Fibroblast of skin of abdomen (primary cell): ENCODE results near the gene SLBP.
"Not testable (repeated sequence)": the region's sequence is repeated elsewhere in the genome, so short reads cannot be mapped to it uniquely, and the experiment has no call there.

Experiments
- DNase-seq: peaks from one replicate; pipeline ENCODE4 v3.0.0-alpha.2; 2013

Gene SLBP

DNA sequence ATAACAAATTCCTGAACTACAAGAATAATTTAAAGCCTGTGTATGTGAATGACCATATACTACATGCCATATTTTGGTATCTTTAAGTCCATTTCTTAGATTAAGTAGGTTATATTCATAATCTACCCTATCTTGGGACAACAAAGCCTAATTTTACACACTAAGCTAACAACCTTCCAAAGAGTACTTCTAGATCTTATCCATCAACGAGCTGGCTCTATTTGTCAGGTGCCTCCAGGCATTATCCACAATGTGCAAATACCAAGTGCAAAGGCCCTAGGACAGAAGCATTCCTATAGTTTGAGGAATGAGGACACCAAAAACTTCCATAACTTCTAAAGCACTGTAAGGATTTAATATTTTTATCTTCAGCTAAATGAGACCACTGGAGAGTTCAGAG, 3.5 kb downstream of the SLBP start:
- DNase-seq, result no peak

DNA sequence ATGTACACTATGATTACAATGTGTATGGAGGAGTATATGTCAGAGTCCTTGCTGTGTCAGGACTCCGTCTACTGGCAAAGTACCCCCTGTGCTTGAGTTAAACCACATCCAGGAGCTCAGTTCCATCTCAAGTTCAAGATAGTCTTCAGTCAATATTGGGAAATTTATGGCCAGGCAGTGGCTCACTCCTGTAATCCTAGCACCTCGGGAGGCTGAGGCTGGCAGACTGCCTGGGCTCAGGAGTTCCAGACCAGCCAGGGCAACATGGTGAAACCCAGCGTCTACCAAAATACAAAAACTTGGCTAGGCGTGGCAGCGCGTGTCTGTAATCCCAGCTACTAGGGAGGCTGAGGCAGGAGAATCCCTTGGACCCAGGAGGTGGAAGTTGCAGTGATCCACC, 5.8 kb downstream of the SLBP start:
- DNase-seq, result no peak

DNA sequence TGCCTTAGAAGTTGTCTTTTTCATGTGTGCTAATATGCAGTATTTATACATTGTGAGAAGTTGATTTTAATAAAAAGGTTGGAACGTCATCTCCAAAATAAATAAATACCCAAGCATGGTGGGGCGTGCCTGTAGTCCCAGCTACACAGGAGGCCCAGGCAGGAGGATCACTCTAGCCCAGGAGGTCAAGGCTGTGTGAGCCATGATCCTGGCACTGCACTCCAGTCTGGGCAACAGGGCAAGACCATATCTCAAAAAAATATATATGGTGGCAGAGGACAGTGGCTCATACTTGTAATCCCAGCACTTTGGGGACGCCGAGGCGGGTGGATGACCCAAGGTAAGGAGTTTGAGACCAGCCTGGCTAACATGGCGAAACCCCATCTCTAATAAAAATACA, 6.4 kb downstream of the SLBP start:
- DNase-seq, result no peak

DNA sequence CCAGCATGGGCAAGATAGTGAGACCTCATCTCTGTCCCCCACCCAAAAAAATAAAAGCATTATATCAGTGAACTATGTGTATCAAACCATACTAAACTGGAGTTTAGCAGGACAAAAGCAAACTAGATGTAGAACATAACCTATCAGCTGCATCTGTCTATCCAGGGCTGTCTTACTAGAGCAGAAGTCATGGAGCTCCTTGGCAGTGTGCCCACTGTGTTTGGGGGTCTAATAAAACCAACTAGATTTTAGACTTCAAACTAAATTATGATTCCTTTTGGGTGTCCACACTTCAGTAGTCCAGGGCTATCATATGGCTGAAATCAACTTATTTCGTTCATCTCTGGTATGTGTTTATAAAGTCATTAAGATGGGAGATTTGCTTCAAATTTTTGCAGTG, 8.3 kb downstream of the SLBP start:
- no peak for DNase-seq

DNA sequence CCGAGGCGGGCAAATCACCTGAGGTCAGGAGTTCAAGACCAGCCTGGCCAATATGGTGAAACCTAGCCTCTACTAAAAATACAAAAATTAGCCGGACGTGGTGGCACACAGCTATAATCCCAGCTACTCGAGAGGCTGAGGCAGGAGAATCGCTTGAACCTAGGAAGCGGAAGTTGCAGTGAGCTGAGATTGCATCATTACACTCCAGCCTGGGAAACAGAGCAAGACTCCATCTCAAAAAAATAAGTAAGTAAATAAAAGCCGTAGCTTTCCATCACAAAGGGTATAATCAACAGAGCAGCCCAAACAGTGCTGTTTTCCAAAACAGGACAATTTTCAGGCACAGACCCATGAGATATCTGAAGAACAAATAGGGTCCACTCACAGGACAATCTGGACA, 10.4 kb downstream of the SLBP start:
- not testable (repeated sequence) for DNase-seq

DNA sequence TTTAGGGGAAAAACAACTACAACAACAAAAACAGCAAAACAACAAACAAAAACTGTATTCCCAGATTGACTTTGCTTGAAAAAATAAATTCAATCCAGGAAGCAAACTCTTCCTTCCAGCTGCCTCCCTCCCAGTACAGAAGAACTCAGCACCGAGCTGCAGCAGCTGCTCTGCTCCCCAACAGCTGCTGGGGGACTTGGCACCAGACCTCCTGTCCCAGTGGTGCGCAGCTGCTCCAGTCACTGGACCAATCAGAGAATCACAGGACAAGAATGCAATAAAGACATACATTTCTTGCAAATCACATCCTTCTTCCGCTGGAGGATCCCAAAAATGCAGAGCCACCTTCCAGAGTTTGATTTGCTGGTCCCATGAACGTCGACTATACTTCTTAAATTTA, 16.2 kb downstream of the SLBP start:
- no peak for DNase-seq

DNA sequence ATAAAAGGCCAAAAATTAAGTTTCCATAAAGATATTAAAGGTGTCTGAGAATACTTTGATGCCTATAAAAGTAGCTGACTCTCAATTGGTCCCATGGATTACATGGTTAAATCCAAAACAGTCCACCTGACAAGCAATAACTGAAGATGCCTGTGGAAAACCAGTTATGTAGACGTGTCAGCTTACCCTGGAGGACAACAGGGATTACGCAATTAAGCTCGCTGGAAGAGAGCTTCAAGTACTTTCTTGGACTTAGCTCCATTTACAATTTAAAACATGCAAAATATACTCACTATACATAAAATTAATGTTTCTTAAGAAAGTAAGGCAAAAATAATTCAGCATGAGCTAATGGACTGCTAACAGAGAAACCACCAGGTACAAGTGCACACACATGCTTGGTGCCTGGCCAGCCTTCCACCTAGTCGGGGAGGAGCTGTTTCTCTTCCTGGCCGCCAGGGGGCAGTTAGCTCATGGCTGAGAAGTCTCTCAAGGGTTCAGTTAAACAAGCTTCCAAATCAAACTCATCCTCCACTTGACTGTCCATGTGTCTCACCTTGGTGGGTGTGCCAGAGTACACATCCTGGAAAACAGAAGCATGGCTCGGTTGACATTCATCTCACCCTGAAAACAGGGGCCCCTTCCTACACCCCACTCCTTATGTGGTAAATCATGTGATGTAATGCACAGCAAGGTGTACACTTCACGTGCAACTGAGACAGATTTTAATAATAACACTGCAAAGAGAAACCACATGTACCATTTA, 18.8 kb downstream of the SLBP start:
- DNase-seq, result peak; percentile 70

DNA sequence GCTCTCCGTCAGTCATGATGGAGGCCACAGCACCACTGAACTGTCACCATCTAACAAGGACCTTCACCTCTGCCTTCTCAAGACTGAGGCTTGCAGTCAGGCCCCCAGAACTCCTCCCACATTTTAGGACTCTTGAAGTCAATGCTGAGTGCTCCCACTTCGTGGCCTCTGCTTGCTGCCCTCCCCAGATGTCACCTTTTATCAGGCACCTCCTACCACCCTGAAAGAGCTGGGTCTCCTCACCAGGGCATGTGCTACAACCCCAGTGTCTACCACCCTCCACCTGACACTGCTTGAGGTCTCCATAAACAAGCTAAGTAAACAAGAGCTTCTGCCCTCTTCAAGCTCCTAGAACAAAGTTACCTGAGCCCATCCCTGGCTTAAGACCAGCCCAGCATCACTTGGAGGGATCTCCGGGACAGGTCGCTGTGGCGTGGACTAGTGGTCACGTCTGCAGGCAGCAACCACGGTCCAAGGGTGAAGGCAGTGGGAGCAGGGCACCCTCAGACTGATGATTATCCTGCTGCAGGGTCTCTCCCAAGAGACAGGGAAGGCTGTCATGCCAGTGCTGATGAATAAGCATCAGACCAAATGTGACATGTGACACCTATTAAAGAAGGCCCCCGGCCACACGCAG, 20.3 kb downstream of the SLBP start:
- DNase-seq, result no peak

DNA sequence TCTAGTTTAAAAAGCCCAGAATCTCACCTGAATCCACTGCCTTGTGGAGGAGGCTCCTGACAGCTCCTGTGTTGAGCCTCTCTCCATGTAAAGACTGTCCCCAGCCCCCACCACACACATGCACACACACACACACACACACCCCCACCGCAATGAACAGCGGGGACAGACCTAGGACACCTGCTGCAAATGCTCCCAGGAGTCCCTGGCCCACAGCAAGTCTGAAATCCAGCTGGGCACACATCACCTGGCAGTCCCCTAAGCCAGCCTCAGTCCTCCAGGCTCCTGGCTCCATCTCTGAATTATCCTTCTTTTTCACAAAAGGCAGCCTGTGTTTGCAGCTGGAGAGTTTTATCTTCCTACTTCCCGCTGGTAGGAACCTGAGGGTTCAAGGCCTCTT, 21.4 kb downstream of the SLBP start:
- no peak for DNase-seq

DNA sequence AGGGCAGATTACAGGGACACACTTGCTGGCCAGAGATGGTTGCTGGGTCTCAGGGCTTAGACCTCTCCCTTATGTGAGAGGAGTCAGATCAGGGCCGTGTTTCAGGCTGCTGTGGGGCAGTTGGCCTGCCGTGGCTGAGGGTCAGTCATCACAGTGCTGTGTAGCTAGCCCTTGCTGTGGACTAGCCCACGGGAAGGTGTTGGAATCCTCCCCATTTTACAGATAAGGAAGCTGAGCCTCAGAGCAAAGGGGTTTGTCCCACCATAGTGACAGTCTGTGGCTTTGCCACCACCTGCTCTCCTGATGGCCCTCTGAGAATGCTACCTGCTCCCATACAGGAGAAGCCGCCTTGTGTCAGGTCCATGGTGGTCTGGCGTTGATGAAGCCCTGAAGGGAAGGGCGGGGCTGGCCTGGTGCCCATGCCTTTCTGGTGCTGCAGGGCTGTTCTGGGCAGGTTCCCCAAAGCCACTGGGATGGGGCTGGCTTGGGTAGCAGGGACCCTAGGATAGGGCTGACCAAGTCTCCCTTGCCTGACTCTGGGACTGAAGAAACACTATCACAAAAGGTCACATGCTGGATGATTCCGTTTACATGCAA, 25.6 kb downstream of the SLBP start:
- no peak for DNase-seq

DNA sequence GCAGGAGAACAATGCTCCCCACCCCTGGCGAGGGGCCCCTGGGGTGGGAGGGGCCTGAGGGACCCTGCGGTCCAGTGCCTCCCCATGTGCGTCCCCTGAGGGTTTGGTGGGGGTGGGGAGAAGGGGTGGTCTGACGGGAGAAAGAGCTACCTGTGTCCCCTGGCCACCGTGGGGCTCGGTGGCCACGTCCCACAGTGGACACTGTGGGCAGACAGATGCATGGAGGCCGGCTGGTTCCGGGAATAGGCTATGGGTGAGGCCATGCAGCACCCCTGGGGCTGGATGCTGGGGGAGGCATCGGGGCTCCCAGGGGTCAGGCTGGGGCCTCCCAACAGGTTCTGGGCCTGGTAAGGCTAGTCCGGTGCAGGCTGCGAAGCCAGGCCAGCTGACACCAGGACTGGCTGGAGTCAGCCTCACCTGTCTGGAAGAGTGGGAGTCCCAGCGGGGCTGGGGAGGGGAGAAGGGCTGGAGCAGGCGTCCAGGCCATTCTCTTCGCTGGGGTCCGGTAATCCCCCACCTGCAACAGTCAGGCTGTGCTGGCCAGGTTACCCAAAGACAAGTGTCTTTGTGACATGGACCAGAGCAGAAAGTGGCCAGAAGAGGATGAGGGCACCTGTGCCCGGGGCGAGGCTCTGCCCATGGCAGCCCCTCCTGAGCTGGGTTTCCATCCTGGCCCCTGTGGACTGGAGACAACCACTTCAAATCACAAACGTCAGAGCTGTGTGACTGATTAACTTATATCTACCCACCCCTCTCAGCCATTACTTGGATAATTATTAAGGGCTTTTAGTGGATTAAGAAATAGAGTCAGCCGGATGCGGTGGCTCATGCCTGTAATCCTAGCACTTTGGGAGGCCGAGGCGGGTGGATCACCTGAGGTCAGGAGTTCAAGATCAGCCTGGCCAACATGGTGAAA, 26.6 kb downstream of the SLBP start:
- DNase-seq, result no peak

DNA sequence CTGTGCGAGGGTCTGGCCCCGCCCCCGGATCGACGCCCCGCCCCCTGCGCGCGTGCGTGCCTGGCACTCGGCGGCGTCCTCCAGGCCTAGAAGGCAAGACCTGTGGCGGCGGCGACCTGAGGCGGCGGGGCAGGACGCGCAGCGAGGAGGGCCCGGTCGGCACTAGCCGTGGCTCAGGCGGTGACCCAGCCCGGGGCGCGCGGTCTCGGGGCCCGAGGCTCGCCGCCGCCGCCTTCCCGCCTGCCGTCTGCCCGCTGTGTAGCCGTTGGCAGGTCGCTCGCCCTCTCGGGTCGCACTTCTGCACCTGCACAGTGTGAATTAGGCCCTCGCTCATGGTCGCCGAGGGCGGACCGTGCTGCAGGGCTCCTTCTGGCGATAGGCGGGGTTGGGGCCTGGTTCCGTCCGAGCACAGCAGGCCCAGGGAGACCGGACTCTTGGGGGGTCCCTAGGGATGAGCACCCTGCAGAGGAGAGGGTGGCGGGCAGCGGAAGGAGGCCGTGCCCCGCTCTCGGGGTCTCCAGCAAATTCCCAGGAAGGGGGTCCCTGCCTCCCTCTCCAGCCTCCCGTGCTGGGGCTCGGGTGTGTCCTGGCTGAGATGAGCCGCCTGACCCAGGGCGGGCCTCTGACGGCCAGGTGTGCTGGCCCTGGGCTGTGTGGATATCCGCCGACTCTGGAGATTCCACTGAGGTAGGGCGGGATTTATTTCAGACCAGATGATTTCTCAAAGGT, 27.4 kb downstream of the SLBP start:
- no peak for DNase-seq

DNA sequence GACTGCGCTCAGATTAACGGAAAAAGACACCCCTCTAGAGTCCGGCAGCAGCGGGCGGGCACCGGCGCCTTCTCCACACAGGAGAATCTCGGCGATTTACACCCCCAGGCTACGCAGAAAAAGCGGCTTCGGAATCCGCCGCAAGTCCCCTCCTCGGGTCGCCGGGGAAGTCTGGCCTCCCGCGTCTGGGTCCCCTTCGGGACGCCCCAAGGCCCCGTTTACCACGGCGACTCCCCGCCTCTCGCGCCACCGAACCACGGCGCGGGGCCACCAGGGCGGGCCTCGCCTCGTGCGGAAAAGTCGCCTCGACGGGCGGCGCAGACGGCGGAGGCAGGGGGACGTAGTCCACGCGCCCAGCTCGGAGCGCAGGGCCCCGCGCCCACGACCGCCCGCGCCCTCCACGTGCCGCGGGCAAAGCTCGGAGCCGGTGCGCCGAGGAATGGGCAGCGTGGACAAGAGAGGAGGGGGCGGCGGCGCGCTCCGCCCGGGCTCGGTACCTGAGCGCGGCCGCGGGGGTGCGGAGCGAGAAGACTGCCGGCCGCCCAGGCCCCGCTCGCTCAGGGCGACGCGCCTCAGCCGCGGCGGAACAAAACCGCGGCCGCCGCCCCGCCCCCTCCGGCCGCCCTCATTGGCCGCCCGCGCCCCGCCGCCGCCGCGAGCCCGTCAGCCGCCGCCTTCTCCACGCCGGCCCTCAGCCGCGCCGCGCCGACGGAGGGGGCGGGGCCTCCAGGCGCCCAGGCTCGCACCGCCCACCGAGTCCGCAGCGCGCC, 28.2 kb downstream of the SLBP start, which contains the start of gene FAM53A:
TSS of gene FAM53A (minus strand) at position 578 of the 770 bp plus-strand sequence. CDS start 15,572 bp downstream, outside the sequence.
- peak; percentile 90 for DNase-seq

DNA sequence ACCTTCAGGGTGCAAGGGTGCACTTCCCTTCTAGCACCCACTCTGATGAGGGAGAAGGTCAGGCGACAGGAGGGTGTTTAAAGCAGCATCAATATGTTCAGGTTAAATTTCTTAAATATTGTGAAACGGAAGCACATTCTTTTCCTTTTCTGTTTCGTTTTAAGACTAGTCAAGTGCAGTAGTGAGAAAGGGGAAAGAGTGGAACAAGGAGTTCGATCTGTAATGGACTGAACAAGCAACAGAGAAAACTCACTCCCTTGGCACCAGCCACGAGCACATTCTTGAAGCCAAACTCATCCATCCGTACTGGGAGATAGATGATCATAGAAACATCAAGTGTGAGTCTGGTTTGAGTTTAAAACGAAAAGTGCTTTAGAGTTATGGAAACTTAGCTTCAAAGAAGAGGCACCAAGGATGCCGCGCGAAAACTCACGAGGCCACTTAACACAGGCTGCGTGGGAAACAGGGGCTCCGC, 28.8 kb downstream of the SLBP start:
- DNase-seq, result peak; percentile 88

DNA sequence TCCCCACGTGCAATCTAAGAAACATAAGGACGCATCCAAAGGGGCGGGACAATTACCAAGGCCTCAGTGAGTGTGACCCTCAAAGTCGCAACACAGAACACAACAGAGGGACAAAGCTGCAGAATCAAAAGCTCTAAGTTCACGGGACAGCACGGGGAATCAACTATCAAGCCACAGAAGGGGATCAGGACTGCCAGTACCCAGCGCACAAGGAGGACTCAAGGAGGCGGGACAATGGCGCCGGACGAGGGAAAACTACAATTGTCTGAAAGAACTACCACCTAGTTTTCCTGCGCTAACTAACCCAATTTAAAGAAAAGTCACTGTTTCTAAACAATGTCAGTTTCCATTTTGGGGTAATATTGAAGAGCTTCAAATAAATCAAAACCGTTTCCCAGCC, 29.3 kb downstream of the SLBP start:
- DNase-seq, result no peak

DNA sequence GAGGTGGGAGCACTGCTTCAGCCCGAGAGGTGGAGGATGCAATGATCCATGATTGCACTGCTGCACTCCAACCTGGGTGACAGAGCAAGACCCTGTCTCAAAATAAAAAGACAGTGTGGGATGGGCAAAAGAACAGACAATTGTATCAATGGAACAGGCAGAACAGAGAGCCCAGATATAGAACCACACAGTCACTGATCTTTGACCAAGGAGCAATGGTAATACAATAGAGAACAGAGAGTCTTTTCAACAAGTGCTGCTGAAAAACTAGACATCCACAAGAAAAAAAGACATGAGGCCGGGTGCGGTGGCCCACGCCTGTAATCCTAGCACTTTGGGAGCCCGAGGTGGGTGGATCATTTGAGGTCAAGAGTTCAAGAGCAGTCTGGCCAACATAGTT, 33.9 kb downstream of the SLBP start:
- DNase-seq, result no peak

DNA sequence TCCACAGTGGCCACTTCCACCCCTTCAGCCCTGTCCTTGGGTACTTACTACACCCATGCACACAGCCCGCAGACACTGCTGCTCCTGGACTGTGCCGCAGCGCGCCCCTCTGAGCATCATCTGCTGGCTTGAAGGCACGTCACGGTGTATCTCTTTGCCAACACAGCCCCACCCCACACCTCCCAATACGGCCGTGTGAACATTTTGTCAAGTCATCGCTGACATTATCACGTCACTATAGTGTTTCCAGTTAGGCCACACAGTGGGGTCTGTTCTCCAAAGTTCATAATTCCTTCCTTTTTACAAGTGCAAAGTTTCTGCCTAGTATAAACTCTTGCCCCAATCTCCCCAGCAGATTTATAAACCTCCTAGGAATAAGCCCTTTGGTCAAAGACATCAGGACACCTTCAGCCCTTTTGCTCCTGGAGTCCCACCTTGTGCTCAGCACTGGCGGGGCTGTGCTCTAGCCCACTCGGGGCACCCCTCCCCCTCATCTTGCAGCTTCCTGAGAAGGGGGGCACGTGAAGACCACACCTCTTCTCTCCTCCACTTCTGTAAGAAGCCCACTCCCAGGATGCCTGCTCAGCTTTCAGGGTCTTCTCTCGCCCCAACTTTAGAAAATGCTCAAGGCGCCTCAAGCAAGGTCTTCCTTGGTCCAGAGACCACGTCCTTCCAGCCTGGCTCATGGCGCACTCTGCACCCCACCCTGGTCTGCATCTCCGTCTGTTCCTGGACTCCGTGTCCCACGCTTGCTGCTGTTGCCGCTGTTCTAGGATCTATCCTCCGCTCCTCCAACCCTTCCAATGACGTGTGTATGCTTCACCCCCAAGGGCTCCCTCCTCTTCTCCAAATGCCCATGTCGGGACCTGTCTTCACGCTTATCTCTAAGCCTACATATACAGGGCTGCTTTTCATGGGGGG, 35.3 kb downstream of the SLBP start:
- no peak for DNase-seq

DNA sequence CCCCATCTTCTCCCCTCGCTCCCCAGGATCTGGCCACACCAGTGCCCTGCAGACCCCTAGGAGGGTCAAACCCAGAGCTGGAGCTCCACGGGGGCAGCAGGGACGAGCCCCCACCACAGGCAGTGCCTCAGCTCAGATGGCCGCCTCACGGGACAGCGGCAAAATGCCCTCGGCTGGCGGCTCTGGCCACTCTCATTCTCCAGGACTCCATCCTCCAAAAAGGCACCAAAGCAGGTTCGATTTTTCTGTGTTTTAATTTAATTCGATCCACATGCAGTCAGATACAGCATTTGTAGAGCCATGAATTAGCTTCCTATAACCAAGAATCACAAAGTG, 36.3 kb downstream of the SLBP start:
- no peak for DNase-seq

DNA sequence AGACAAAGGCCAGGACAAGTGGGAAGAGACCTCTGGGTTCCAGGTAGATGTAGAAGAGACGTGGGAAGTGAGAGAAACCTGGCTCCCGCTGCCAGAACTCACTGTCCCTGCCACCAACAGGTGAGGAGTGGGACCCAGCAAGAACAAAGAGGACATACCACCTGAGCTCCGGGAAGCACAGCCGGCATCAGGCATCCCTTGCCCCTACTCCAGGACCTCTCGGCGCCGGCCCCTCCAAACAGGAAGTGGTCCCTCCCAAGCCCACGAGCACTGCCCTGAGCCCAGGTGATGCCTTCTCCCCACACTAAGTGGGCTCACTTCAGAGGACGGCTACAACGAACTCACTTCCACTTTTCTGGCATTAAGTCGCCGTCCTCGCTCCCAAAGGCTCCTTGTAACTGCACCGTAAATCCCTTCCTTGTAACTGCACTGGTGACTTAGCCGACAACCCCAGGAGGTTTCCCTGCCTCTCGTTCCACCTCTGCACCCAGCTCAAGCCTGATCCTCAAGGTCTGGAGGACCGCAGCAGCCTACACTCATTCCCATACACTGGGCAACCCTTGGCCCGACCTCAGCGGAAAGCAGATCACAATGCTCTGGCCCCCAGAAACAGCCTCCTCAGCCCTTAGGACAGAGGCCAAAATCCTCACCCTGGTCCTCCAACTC, 36.9 kb downstream of the SLBP start:
- DNase-seq, result no peak

DNA sequence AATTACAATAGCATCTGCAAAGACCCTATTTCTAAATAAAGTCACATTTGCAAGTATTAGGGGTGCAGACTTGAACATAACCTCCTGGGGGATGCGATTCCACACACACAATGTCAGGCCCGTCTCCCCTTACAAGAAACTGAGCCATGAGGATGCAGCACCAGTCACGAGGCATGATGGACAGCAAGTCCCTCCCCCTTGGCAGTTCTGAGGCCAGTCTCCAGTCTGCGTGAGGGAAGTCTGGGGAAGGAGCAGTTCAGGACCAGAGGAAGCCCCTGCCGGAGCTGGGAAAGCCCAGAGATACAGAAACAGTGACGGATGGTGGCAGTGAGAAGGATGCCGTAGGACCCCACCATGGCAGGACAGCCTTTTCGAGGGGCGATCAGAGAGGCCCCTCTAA, 37.4 kb downstream of the SLBP start:
- DNase-seq, result no peak
